GM19372 (cell line): ENCODE measurements around the gene TPGS1.

Experiments
- ATAC-seq: cut with Tn5 transposase; IDR thresholded peaks from one replicate; pipeline ENCODE4 v1.9.1; 2021; ENCODE audit warnings: mild to moderate bottlenecking, low read depth, moderate library complexity; ENCODE audit not compliant: unreplicated experiment

The TPGS1 gene

DNA sequence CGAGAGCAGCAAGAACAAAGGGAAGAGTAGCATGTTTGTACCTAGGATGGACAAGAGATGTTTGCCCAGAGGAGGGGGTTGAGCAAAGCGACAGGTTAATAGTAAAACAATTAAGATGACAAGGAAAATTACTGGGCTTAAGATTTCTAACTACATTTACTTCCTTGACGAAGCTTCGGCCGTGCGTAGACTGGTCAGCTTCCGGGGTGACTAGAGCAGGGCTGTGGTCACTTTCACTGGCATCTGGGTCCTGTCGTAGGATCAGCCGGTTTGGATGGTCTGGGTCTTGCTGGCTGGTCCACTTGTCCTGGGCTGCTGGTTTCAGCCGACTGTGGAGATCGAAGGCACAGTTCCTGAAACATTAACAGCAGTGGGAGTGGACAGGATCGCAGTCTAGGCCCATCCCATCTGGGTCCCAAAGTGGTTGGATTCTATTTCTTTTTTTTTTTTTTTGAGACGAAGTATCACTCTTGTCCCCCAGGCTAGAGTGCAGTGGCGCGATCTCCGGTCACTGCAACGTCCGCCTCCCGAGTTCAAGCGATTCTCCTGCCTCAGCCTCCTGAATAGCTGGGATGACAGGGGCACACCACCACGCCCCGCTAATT is 60.1 kb downstream of the TPGS1 start:
- ATAC-seq, result no peak
